Measurements from ENCODE around the gene LRRC61.

LRRC61 gene

GRCh38 chr7:150358988-150359621, 36.0 kb downstream of the LRRC61 start:
- DNase-seq (ENCODE audit: low read depth, low spot score), result no peak
- no peak overlapping the region for H3K4me3 ChIP-seq (ENCODE audit: low read depth, low read length)
- TF ChIP-seq CTCF (IDR thresholded peaks at IDR 0.05; ENCODE audit: low read depth, low read length), result no peak
- in situ Hi-C loops (cut with HindIII; ENCODE audit: low sequenced_read_pairs), result no loop called here

DNA sequence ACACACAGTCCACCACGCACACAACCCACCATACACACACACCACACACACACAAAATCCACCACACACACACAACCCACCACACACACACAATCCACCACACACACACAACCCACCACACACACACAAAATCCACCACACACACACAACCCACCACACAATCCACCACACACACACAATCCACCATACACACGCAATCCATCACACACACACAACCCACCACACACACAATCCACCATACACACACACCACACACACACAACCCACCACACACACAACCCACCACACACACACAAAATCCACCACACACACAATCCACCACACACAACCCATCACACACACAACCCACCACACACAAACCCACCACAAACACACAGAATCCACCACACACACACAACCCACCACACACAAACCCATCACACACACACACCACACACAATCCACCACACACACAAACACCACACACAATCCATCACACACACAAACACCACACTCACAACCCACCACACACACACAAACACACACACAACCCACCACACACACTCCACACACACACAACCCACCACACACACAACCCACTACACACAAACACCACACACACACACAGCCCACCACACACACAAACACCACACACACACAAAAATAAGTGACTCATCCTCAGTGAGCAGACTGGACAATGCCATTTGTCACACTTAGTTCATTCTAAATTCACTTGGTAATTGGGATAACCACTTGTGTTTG, 36.6 kb downstream of the LRRC61 start:
- no peak for TF ChIP-seq CTCF (IDR thresholded peaks at IDR 0.05; ENCODE audit: low read depth, low read length)
- in situ Hi-C loops (cut with HindIII; ENCODE audit: low sequenced_read_pairs), result no loop called here
- H3K4me3 ChIP-seq (ENCODE audit: low read depth, low read length), result no peak overlapping the region

GRCh38 chr7:150360363-150361058, 37.4 kb downstream of the LRRC61 start:
- in situ Hi-C loops (cut with HindIII; ENCODE audit: low sequenced_read_pairs), result no loop called here
- no peak for DNase-seq (ENCODE audit: low read depth, low spot score)
- TF ChIP-seq CTCF (IDR thresholded peaks at IDR 0.05; ENCODE audit: low read depth, low read length), result no peak
- H3K4me3 ChIP-seq (ENCODE audit: low read depth, low read length), result no peak overlapping the region

More for the DNA sequence above, 36.6 kb downstream of the LRRC61 start:
- DNase-seq (ENCODE audit: low read depth, low spot score), result no peak

- in situ Hi-C loops (cut with HindIII; ENCODE audit: low sequenced_read_pairs), result no loop called here
- no peak for DNase-seq (ENCODE audit: low read depth, low spot score)
- H3K4me3 ChIP-seq (ENCODE audit: low read depth, low read length), result no peak overlapping the region
- no peak for TF ChIP-seq CTCF (IDR thresholded peaks at IDR 0.05; ENCODE audit: low read depth, low read length)
Measured at GRCh38 chr7:150361402-150361801, 38.2 kb downstream of the LRRC61 start.

DNA sequence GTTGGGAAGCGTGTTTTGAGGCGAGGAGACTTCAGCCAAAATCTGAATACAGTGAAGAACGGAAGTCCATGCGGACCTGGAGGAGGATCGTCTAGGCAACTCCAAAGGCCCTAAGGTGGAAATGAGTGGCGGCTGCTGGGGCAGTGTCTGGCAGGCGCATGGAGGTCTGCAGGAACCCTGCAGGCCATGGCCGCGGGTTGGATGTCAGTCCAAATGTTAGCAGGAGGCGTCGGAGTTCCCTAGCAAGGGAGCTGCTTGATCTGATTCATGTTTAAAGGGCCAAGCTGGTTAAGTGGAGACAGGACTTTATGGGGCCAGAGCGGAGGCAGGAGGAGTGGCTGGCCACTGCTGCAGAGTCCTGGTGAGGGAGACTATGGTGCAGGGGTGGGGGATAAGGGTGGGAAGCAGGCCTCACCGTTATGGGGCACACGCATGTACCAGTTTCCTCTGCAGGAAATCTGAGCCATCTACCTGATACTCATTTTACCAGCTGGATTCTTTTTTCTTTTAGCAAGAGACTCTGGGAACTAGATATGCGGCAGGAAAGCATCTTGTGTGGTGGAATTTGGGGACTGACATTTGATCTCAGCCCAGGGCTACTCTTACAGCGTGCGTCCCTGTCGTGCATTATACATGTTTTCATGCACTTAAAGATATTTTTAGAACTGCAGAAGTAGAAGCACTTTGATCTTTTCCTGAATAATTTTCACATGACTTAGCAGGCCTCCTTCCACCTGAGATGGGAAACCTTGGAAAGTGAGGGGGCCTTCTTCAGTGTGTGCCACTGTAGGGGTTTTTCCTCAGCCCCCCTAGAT, 38.9 kb downstream of the LRRC61 start:
- DNase-seq (ENCODE audit: low read depth, low spot score), result no peak
- no peak for TF ChIP-seq CTCF (IDR thresholded peaks at IDR 0.05; ENCODE audit: low read depth, low read length)
- H3K4me3 ChIP-seq (ENCODE audit: low read depth, low read length), result no peak overlapping the region
- in situ Hi-C loops (cut with HindIII; ENCODE audit: low sequenced_read_pairs), result no loop called here

DNA sequence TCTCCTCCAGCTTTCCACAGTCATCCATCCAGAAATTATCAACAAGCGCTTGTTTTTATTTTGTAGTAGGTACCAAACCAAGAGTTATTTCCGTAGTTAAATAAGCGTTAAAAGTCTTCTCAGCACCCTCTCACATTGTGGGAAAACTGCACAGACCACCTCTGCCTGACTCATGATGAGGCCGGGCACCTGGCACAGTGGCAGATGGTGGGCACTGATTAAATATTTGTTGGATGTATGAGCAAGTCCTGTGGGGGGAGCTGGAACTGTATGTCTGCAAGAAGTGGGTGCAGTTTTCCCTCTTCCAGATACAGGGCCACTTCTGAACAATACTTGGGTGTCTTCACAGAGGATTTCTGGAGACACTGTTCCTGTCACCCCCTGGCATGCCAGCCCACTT, 40.2 kb downstream of the LRRC61 start:
- DNase-seq (ENCODE audit: low read depth, low spot score), result no peak
- H3K4me3 ChIP-seq (ENCODE audit: low read depth, low read length), result no peak overlapping the region
- no peak for TF ChIP-seq CTCF (IDR thresholded peaks at IDR 0.05; ENCODE audit: low read depth, low read length)
- in situ Hi-C loops (cut with HindIII; ENCODE audit: low sequenced_read_pairs), result no loop called here

Data from astrocyte of the spinal cord (primary cell).